Transverse colon (tissue), 4 donors: Measurements from ENCODE around the gene MKLN1. TPM values are rescaled to one million over a fixed set of nuclear protein-coding genes. Genes with fewer than 3 reads are reported as not detected.
"Not testable (repeated sequence)": the region's sequence is repeated elsewhere in the genome, so short reads cannot be mapped to it uniquely, and the experiment has no call there.

Experiments used
- DNase-seq: peaks from one replicate; pipeline ENCODE4 v3.0.0-alpha.2; 2019
- H3K27ac ChIP-seq, 4 donors: fragments of 200-600 bp; sonication (generic); 2 replicates each; pipeline ENCODE4 v1.5.1; 2016 to 2018; ENCODE audit warnings: inconsistent platforms in 4 of 4
- H3K27me3 ChIP-seq: fragments of 200-600 bp; sonication (generic); 2 replicates; pipeline ENCODE4 v1.5.1; 2017; ENCODE audit warnings: inconsistent platforms
- H3K36me3 ChIP-seq, 4 donors: fragments of 200-600 bp; sonication (generic); 2 replicates each; pipeline ENCODE4 v1.5.1; 2017 to 2019; ENCODE audit warnings: inconsistent platforms in 4 of 4
- H3K4me1 ChIP-seq, 4 donors: fragments of 200-600 bp; sonication (generic); 2 replicates each; pipeline ENCODE4 v1.5.1; 2017 to 2020; ENCODE audit warnings: inconsistent platforms in 4 of 4
- H3K4me3 ChIP-seq, 4 donors: fragments of 200-600 bp; sonication (generic); 1 replicate in 1 of 4; 2 replicates in 3 of 4; pipeline versions ENCODE4 v1.5.1 to v1.6.1; 2017 to 2019; ENCODE audit warnings: inconsistent platforms in 4 of 4
- H3K9me3 ChIP-seq, 2 donors: fragments of 200-600 bp; sonication (generic); 2 replicates each; pipeline ENCODE4 v1.5.1; 2017 to 2019; ENCODE audit warnings: inconsistent platforms in 2 of 2
- EP300 ChIP-seq: sonication (generic); formaldehyde crosslinking; IDR thresholded peaks from one replicate; pipeline ENCODE4 v1.6.1; 2017; ENCODE audit warnings: antibody characterized with exemption, low read depth
- POLR2A ChIP-seq: fragments of 450-650 bp; IDR thresholded peaks from one replicate; pipeline ENCODE4 v1.6.1; 2016; ENCODE audit warnings: antibody characterized with exemption, mild to moderate bottlenecking, moderate library complexity
- POLR2AphosphoS5 ChIP-seq, 3 donors: sonication (generic); formaldehyde crosslinking; IDR thresholded peaks; one replicate each; pipeline ENCODE4 v1.6.1; 2016; ENCODE audit warnings: antibody characterized with exemption in 3 of 3
- WGBS, 2 donors: methylation state at CpG; one replicate each; pipeline ENCODE4 v1.1.5; 2018; ENCODE audit warnings: low coverage in 1 of 2; 5-methylcytosine and 5-hydroxymethylcytosine counted together
- in situ Hi-C, 4 donors: fragments of 200-750 bp; cut with MboI; loops; one replicate each; pipeline versions ENCODE4 v1.15.0 to v1.15.1; 2017; ENCODE audit warnings: low sequenced_read_pairs in 3 of 4, low pct_ligation_motif_present in 1 of 4, low pct_unique_long_range_greater_than_20kb in 1 of 4
- intact Hi-C: fragments of 100-400 bp; cut with DNase I; formaldehyde crosslinking; loops from one replicate; pipeline ENCODE4 v1.15.1; 2023; ENCODE audit warnings: low total_unique reads
- total RNA-seq, 4 donors: library from RNA; depleted of rRNA; stranded (reverse); fragments of >200 nt; gene quantifications; one replicate each; pipeline ENCODE4 v1.1.0, GENCODE V29; 2016
- TF ChIP-seq, protein P1 (sequence below), 5 experiments: fragments of 200-600 bp in 3 of 5; fragments of 450-650 bp in 2 of 5; sonication (generic) in 3 of 5; IDR thresholded peaks; 1 replicate in 2 of 5; 2 replicates in 3 of 5; pipeline ENCODE4 v1.5.1; 2016 to 2017; ENCODE audit warnings: antibody characterized with exemption in 5 of 5, inconsistent platforms in 3 of 5, mild to moderate bottlenecking in 2 of 5, moderate library complexity in 1 of 5

The MKLN1 gene
- total RNA-seq, 4 donors from 2014 or later = 30.7 to 87.0 (median 48.6) TPM

DNA sequence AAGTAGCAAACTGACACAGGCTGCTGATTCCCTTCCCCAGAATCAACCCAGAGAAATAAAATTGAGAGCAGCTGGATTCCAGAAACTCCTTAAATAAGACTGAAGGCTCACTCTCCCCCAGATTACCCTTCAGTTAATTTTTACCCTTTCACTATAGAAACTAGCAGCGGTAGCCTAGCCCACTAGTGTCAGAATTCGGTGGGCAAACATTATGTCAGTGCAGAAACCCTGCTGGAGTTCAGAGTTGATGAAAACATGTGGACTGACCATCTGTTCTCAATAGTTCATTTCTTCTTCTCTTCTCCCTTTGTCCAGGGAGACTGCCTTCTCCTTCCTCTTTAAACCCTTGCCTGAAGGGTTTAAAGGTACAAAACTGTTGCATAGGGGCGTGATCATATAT, 128.7 kb downstream of the MKLN1 start:
- in situ Hi-C loops = no loop called here
- H3K27ac ChIP-seq = no peak overlapping the region
- H3K36me3 ChIP-seq = peaks cover 0 to 16% (median 0%) of the 10 kb centered on the region in 4 donors
- H3K9me3 ChIP-seq = no peaks in the 10 kb centered on the region
- H3K27me3 ChIP-seq = no peaks in the 10 kb centered on the region
- WGBS, 2 donors = 93 to 100% methylated on average over 1 to 3 of the region's 3 CpGs
- intact Hi-C loops = no loop called here
- no peak for DNase-seq
- TF ChIP-seq EP300 (no peak), POLR2A (no peak), POLR2AphosphoS5 (IDR thresholded peaks at IDR 0.05) (no peak)
- TF ChIP-seq, protein P1, sequence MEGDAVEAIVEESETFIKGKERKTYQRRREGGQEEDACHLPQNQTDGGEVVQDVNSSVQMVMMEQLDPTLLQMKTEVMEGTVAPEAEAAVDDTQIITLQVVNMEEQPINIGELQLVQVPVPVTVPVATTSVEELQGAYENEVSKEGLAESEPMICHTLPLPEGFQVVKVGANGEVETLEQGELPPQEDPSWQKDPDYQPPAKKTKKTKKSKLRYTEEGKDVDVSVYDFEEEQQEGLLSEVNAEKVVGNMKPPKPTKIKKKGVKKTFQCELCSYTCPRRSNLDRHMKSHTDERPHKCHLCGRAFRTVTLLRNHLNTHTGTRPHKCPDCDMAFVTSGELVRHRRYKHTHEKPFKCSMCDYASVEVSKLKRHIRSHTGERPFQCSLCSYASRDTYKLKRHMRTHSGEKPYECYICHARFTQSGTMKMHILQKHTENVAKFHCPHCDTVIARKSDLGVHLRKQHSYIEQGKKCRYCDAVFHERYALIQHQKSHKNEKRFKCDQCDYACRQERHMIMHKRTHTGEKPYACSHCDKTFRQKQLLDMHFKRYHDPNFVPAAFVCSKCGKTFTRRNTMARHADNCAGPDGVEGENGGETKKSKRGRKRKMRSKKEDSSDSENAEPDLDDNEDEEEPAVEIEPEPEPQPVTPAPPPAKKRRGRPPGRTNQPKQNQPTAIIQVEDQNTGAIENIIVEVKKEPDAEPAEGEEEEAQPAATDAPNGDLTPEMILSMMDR (IDR thresholded peaks at IDR 0.05) = no peak
- no peaks in the 10 kb centered on the region for H3K4me1 ChIP-seq
- no peak overlapping the region for H3K4me3 ChIP-seq

- H3K36me3 ChIP-seq = peaks cover 0 to 23% (median 7%) of the 10 kb centered on the region in 4 donors
- no peak overlapping the region for H3K27ac ChIP-seq
- no peaks in the 10 kb centered on the region for H3K4me1 ChIP-seq
- in situ Hi-C loops = no loop called here
- H3K4me3 ChIP-seq = no peak overlapping the region
- TF ChIP-seq POLR2AphosphoS5 (IDR thresholded peaks at IDR 0.05) (no peak), EP300 (no peak), POLR2A (no peak)
- TF ChIP-seq, protein P1 (IDR thresholded peaks at IDR 0.05) = no peak
- H3K27me3 ChIP-seq = no peaks in the 10 kb centered on the region
- intact Hi-C loops = no loop called here
- no peak for DNase-seq
- no peaks in the 10 kb centered on the region for H3K9me3 ChIP-seq
- WGBS, 2 donors = 92 to 100% methylated on average over 1 of the region's 1 CpG
Measured at GRCh38 chr7:131459256-131459655, 131.6 kb downstream of the MKLN1 start.

- peaks cover 0 to 51% (median 15%) of the 10 kb centered on the region in 4 donors for H3K36me3 ChIP-seq
- intact Hi-C loops = no loop called here
Measured at GRCh38 chr7:131462059-131462458, 134.4 kb downstream of the MKLN1 start.

GRCh38 chr7:131462715-131463114, 135.0 kb downstream of the MKLN1 start:
- intact Hi-C loops, DNase-seq, in situ Hi-C loops, H3K4me1 ChIP-seq, H3K27me3 ChIP-seq, H3K27ac ChIP-seq, H3K4me3 ChIP-seq, H3K9me3 ChIP-seq: not testable (repeated sequence)
- peaks cover 0 to 57% (median 15%) of the 10 kb centered on the region in 4 donors for H3K36me3 ChIP-seq

More at GRCh38 chr7:131462059-131462458, 134.4 kb downstream of the MKLN1 start:
- TF ChIP-seq, protein P1 (IDR thresholded peaks at IDR 0.05) = no peak
- TF ChIP-seq POLR2AphosphoS5 (IDR thresholded peaks at IDR 0.05) = no peak
- no peak for TF ChIP-seq POLR2A
- no peak for TF ChIP-seq EP300
- in situ Hi-C loops = no loop called here
- Histone ChIP-seq H3K9me3 (no peaks in the 10 kb centered on the region), H3K4me1 (no peaks in the 10 kb centered on the region), H3K27me3 (no peaks in the 10 kb centered on the region), H3K4me3 (no peak overlapping the region), H3K27ac (no peak overlapping the region)
- WGBS, 2 donors = 87 to 98% methylated on average over 3 of the region's 3 CpGs
- no peak for DNase-seq

- intact Hi-C loops = no loop called here
- H3K36me3 ChIP-seq = peaks cover 0 to 84% (median 22%) of the 10 kb centered on the region in 4 donors
- DNase-seq = no peak
- no peak for TF ChIP-seq POLR2AphosphoS5 (IDR thresholded peaks at IDR 0.05)
- no peak for TF ChIP-seq EP300
- no peak for TF ChIP-seq POLR2A
- TF ChIP-seq, protein P1 (IDR thresholded peaks at IDR 0.05) = no peak
- H3K27me3 ChIP-seq = no peaks in the 10 kb centered on the region
- WGBS, 2 donors = 84 to 87% methylated on average over 12 of the region's 12 CpGs
- H3K9me3 ChIP-seq = no peaks in the 10 kb centered on the region
- H3K4me1 ChIP-seq = no peaks in the 10 kb centered on the region
- in situ Hi-C loops = no loop called here
- H3K4me3 ChIP-seq = no peak overlapping the region
- H3K27ac ChIP-seq = no peak overlapping the region
Measured at GRCh38 chr7:131466735-131467365, 139.2 kb downstream of the MKLN1 start.
